IPS-20b (cell line): ENCODE data around the gene LRFN5.

Experiments used
- H3K27ac ChIP-seq: one replicate; pipeline ENCODE4 v1.5.1; 2013; ENCODE audit warnings: low read length
- H3K27me3 ChIP-seq: 2 replicates; pipeline ENCODE4 v1.6.1; 2013; ENCODE audit warnings: mild to moderate bottlenecking, low read length, inconsistent platforms; ENCODE audit not compliant: insufficient read depth
- H3K36me3 ChIP-seq: 2 replicates; pipeline ENCODE4 v1.6.1; 2013; ENCODE audit warnings: low read depth, mild to moderate bottlenecking, inconsistent platforms, low read length, moderate library complexity; ENCODE audit not compliant: insufficient read depth
- H3K4me1 ChIP-seq: 2 replicates; pipeline ENCODE4 v1.6.1; 2013; ENCODE audit warnings: mild to moderate bottlenecking, control low read depth, inconsistent platforms, low read length, moderate library complexity; ENCODE audit not compliant: insufficient read depth
- H3K4me3 ChIP-seq: 2 replicates; pipeline ENCODE4 v1.5.1; 2013; ENCODE audit warnings: mild to moderate bottlenecking, low read length, inconsistent platforms
- H3K9ac ChIP-seq: 2 replicates; pipeline ENCODE4 v1.6.1; 2013; ENCODE audit warnings: low read depth, mild to moderate bottlenecking, inconsistent platforms, low read length, moderate library complexity
- H3K9me3 ChIP-seq: 2 replicates; pipeline ENCODE4 v1.6.1; 2013; ENCODE audit warnings: mild to moderate bottlenecking, low read depth, low read length, inconsistent platforms; ENCODE audit not compliant: insufficient read depth

LRFN5 gene

GRCh38 chr14:41805633-41806032, 199.0 kb downstream of the LRFN5 start:
- Histone ChIP-seq H3K36me3 (no peaks in the 10 kb centered on the region), H3K9me3 (no peaks in the 10 kb centered on the region), H3K4me1 (no peaks in the 10 kb centered on the region), H3K4me3 (no peak overlapping the region), H3K27me3 (no peaks in the 10 kb centered on the region), H3K27ac (no peak overlapping the region), H3K9ac (no peak overlapping the region)

- no peak overlapping the region for H3K27ac ChIP-seq
Observed at GRCh38 chr14:41806366-41806975, 199.8 kb downstream of the LRFN5 start.

GRCh38 chr14:41810362-41810761, 203.7 kb downstream of the LRFN5 start:
- H3K9me3 ChIP-seq: no peaks in the 10 kb centered on the region
- no peaks in the 10 kb centered on the region for H3K27me3 ChIP-seq
- no peaks in the 10 kb centered on the region for H3K36me3 ChIP-seq
- H3K4me1 ChIP-seq: no peaks in the 10 kb centered on the region
- no peak overlapping the region for H3K27ac ChIP-seq
- no peak overlapping the region for H3K9ac ChIP-seq
- H3K4me3 ChIP-seq: no peak overlapping the region

More at GRCh38 chr14:41806366-41806975, 199.8 kb downstream of the LRFN5 start:
- Histone ChIP-seq H3K36me3 (no peaks in the 10 kb centered on the region), H3K27me3 (no peaks in the 10 kb centered on the region), H3K4me3 (no peak overlapping the region), H3K9me3 (no peaks in the 10 kb centered on the region), H3K4me1 (no peaks in the 10 kb centered on the region), H3K9ac (no peak overlapping the region)

- no peaks in the 10 kb centered on the region for H3K9me3 ChIP-seq
- no peak overlapping the region for H3K4me3 ChIP-seq
- H3K36me3 ChIP-seq: no peaks in the 10 kb centered on the region
- H3K4me1 ChIP-seq: no peaks in the 10 kb centered on the region
- no peak overlapping the region for H3K9ac ChIP-seq
- H3K27ac ChIP-seq: no peak overlapping the region
- no peaks in the 10 kb centered on the region for H3K27me3 ChIP-seq
Observed at GRCh38 chr14:41817626-41818025, 210.9 kb downstream of the LRFN5 start.

- Histone ChIP-seq H3K36me3 (no peaks in the 10 kb centered on the region), H3K4me3 (no peak overlapping the region), H3K9me3 (no peaks in the 10 kb centered on the region), H3K27ac (no peak overlapping the region), H3K27me3 (no peaks in the 10 kb centered on the region), H3K9ac (no peak overlapping the region), H3K4me1 (no peaks in the 10 kb centered on the region)
Observed at GRCh38 chr14:41824441-41824840, 217.8 kb downstream of the LRFN5 start.

GRCh38 chr14:41825622-41826021, 218.9 kb downstream of the LRFN5 start:
- H3K9me3 ChIP-seq: no peaks in the 10 kb centered on the region
- H3K27me3 ChIP-seq: no peaks in the 10 kb centered on the region
- H3K9ac ChIP-seq: no peak overlapping the region
- no peaks in the 10 kb centered on the region for H3K4me1 ChIP-seq
- no peak overlapping the region for H3K4me3 ChIP-seq
- H3K36me3 ChIP-seq: no peaks in the 10 kb centered on the region
- H3K27ac ChIP-seq: no peak overlapping the region

- Histone ChIP-seq H3K27ac (no peak overlapping the region), H3K9ac (no peak overlapping the region)
Observed at GRCh38 chr14:41830714-41831406, 224.2 kb downstream of the LRFN5 start.

GRCh38 chr14:41839661-41840060, 233.0 kb downstream of the LRFN5 start:
- H3K4me1 ChIP-seq: no peaks in the 10 kb centered on the region
- H3K27me3 ChIP-seq: no peaks in the 10 kb centered on the region
- no peak overlapping the region for H3K4me3 ChIP-seq
- no peak overlapping the region for H3K27ac ChIP-seq
- H3K9me3 ChIP-seq: no peaks in the 10 kb centered on the region
- H3K9ac ChIP-seq: 0 out of 2 replicates have a peak overlapping the region, but pooled peaks have one; percentile 31
- no peaks in the 10 kb centered on the region for H3K36me3 ChIP-seq

More at GRCh38 chr14:41830714-41831406, 224.2 kb downstream of the LRFN5 start:
- no peaks in the 10 kb centered on the region for H3K9me3 ChIP-seq
- no peaks in the 10 kb centered on the region for H3K4me1 ChIP-seq
- H3K36me3 ChIP-seq: no peaks in the 10 kb centered on the region
- H3K4me3 ChIP-seq: no peak overlapping the region
- no peaks in the 10 kb centered on the region for H3K27me3 ChIP-seq

GRCh38 chr14:41859336-41859735, 252.7 kb downstream of the LRFN5 start:
- Histone ChIP-seq H3K4me3 (no peak overlapping the region), H3K9ac (no peak overlapping the region), H3K4me1 (no peaks in the 10 kb centered on the region), H3K36me3 (no peaks in the 10 kb centered on the region), H3K9me3 (no peaks in the 10 kb centered on the region; the same call in 1 of the 2 replicates), H3K27me3 (no peaks in the 10 kb centered on the region), H3K27ac (no peak overlapping the region)

- H3K4me3 ChIP-seq: no peak overlapping the region
- no peaks in the 10 kb centered on the region for H3K4me1 ChIP-seq
- no peaks in the 10 kb centered on the region for H3K36me3 ChIP-seq
- H3K27ac ChIP-seq: no peak overlapping the region
- H3K27me3 ChIP-seq: no peaks in the 10 kb centered on the region
- no peak overlapping the region for H3K9ac ChIP-seq
- no peaks in the 10 kb centered on the region; the same call in 1 of the 2 replicates for H3K9me3 ChIP-seq
Observed at GRCh38 chr14:41860586-41860985, 253.9 kb downstream of the LRFN5 start.

- Histone ChIP-seq H3K9me3 (peaks cover 13% of the 10 kb centered on the region), H3K4me1 (0 out of 2 replicates have a peak, but pooled peaks cover 3% of the 10 kb centered on the region), H3K27ac (no peak overlapping the region), H3K4me3 (no peak overlapping the region), H3K36me3 (no peaks in the 10 kb centered on the region), H3K9ac (no peak overlapping the region), H3K27me3 (no peaks in the 10 kb centered on the region)
Observed at GRCh38 chr14:41865894-41866293, 259.2 kb downstream of the LRFN5 start.

GRCh38 chr14:41868396-41868795, 261.7 kb downstream of the LRFN5 start:
- H3K9ac ChIP-seq: no peak overlapping the region
- H3K9me3 ChIP-seq: peaks cover 13% of the 10 kb centered on the region
- no peak overlapping the region for H3K4me3 ChIP-seq
- H3K27ac ChIP-seq: peak overlapping the region; percentile 47
- 0 out of 2 replicates have a peak, but pooled peaks cover 3% of the 10 kb centered on the region for H3K4me1 ChIP-seq
- no peaks in the 10 kb centered on the region for H3K36me3 ChIP-seq
- H3K27me3 ChIP-seq: no peaks in the 10 kb centered on the region
